ENCODE data around the gene CLUH. TPM values are rescaled to one million over a fixed set of nuclear protein-coding genes. Genes with fewer than 3 reads are reported as not detected.

Gene CLUH
- 173 and 179 TPM in 2 replicates for total RNA-seq

GRCh38 chr17:2711608-2712299 lies at the start of gene CLUH:
Gene CLUH (minus strand): TSS chr17:2711764. CDS start chr17:2711661, 103 bp downstream.
- peak; percentile 96 for DNase-seq (ENCODE audit: low spot score)
- peak within 1 kb of the TSS; percentile 92 for H3K27ac Mint-ChIP-seq
- peak within 1 kb of the TSS; percentile 95 for H3K4me3 Mint-ChIP-seq
- peaks cover 32% of the 10 kb centered on the region for H3K4me1 Mint-ChIP-seq (ENCODE audit: low read depth)
- intact Hi-C loops (cut with micrococcal nuclease) = loop anchor here (1.0 to 2.0 kb wide), 4 partner anchors 118 to 319 kb away; partner anchors contain the start of genes METTL16, MNT and PAFAH1B1
- no peaks in the 10 kb centered on the region for H3K27me3 Mint-ChIP-seq (ENCODE audit: insufficient read depth)
- H3K9me3 Mint-ChIP-seq = no peaks in the 10 kb centered on the region
- H3K36me3 Mint-ChIP-seq (ENCODE audit: low read depth) = peaks cover 2% of the 10 kb centered on the region

GRCh38 chr17:2758870-2759269 lies 47.3 kb upstream of the CLUH start:
- Mint-ChIP-seq H3K27ac (no peak overlapping the region), H3K27me3 (ENCODE audit: insufficient read depth) (peaks cover 32% of the 10 kb centered on the region), H3K9me3 (no peaks in the 10 kb centered on the region), H3K4me3 (no peak overlapping the region), H3K4me1 (ENCODE audit: low read depth) (no peaks in the 10 kb centered on the region), H3K36me3 (ENCODE audit: low read depth) (no peaks in the 10 kb centered on the region)
- intact Hi-C loops (cut with micrococcal nuclease) = no loop called here
- DNase-seq (ENCODE audit: low spot score) = no peak

GRCh38 chr17:2755891-2756724 lies 44.5 kb upstream of the CLUH start:
- Mint-ChIP-seq H3K27me3 (ENCODE audit: insufficient read depth) (peaks cover 51% of the 10 kb centered on the region), H3K4me1 (ENCODE audit: low read depth) (no peaks in the 10 kb centered on the region), H3K4me3 (no peak overlapping the region), H3K27ac (no peak overlapping the region), H3K9me3 (no peaks in the 10 kb centered on the region), H3K36me3 (ENCODE audit: low read depth) (no peaks in the 10 kb centered on the region)
- no peak for DNase-seq (ENCODE audit: low spot score)
- intact Hi-C loops (cut with micrococcal nuclease) = no loop called here

- H3K4me1 Mint-ChIP-seq (ENCODE audit: low read depth) = no peaks in the 10 kb centered on the region
- H3K4me3 Mint-ChIP-seq = no peak overlapping the region
- DNase-seq (ENCODE audit: low spot score) = no peak
- H3K27ac Mint-ChIP-seq = no peak overlapping the region
- H3K36me3 Mint-ChIP-seq (ENCODE audit: low read depth) = no peaks in the 10 kb centered on the region
- peaks cover 66% of the 10 kb centered on the region for H3K27me3 Mint-ChIP-seq (ENCODE audit: insufficient read depth)
- no peaks in the 10 kb centered on the region for H3K9me3 Mint-ChIP-seq
- intact Hi-C loops (cut with micrococcal nuclease) = no loop called here
Measured at GRCh38 chr17:2751491-2751890, 39.9 kb upstream of the CLUH start.

- Mint-ChIP-seq H3K27me3 (ENCODE audit: insufficient read depth) (peaks cover 63% of the 10 kb centered on the region), H3K36me3 (ENCODE audit: low read depth) (no peaks in the 10 kb centered on the region), H3K4me3 (no peak overlapping the region), H3K27ac (no peak overlapping the region), H3K4me1 (ENCODE audit: low read depth) (no peaks in the 10 kb centered on the region), H3K9me3 (no peaks in the 10 kb centered on the region)
- intact Hi-C loops (cut with micrococcal nuclease) = no loop called here
- DNase-seq (ENCODE audit: low spot score) = no peak
Measured at GRCh38 chr17:2750721-2751120, 39.2 kb upstream of the CLUH start.

GRCh38 chr17:2749784-2750181 lies 38.2 kb upstream of the CLUH start:
- Mint-ChIP-seq H3K4me1 (ENCODE audit: low read depth) (no peaks in the 10 kb centered on the region), H3K4me3 (no peak overlapping the region), H3K27me3 (ENCODE audit: insufficient read depth) (peaks cover 62% of the 10 kb centered on the region), H3K27ac (no peak overlapping the region), H3K36me3 (ENCODE audit: low read depth) (no peaks in the 10 kb centered on the region), H3K9me3 (no peaks in the 10 kb centered on the region)
- intact Hi-C loops (cut with micrococcal nuclease) = loop anchor here (1.0 kb wide), 1 partner anchor 37 kb away; no protein-coding TSS in a partner anchor
- peak; percentile 70 for DNase-seq (ENCODE audit: low spot score)

- DNase-seq (ENCODE audit: low spot score) = no peak
- Mint-ChIP-seq H3K9me3 (no peaks in the 10 kb centered on the region), H3K27ac (no peak within 1 kb of the TSS), H3K36me3 (ENCODE audit: low read depth) (no peaks in the 10 kb centered on the region), H3K27me3 (ENCODE audit: insufficient read depth) (peaks cover 60% of the 10 kb centered on the region), H3K4me3 (no peak within 1 kb of the TSS), H3K4me1 (ENCODE audit: low read depth) (no peaks in the 10 kb centered on the region)
- intact Hi-C loops (cut with micrococcal nuclease) = loop anchor here (1.0 kb wide), 1 partner anchor 37 kb away; no protein-coding TSS in a partner anchor
Measured at GRCh38 chr17:2749058-2749783, 37.7 kb upstream of the CLUH start, which contains the start of gene CCDC92B. Gene CCDC92B (minus strand): TSS chr17:2749652. CDS start chr17:2735145, 14,507 bp downstream.

- Mint-ChIP-seq H3K27me3 (ENCODE audit: insufficient read depth) (peaks cover 34% of the 10 kb centered on the region), H3K27ac (no peak overlapping the region), H3K9me3 (no peaks in the 10 kb centered on the region), H3K4me3 (no peak overlapping the region), H3K4me1 (ENCODE audit: low read depth) (no peaks in the 10 kb centered on the region), H3K36me3 (ENCODE audit: low read depth) (no peaks in the 10 kb centered on the region)
- DNase-seq (ENCODE audit: low spot score) = no peak
- intact Hi-C loops (cut with micrococcal nuclease) = no loop called here
Measured at GRCh38 chr17:2745317-2746037, 33.9 kb upstream of the CLUH start.

- no peak overlapping the region for H3K4me3 Mint-ChIP-seq
- H3K27ac Mint-ChIP-seq = no peak overlapping the region
- no peak for DNase-seq (ENCODE audit: low spot score)
- intact Hi-C loops (cut with micrococcal nuclease) = no loop called here
- no peaks in the 10 kb centered on the region for H3K36me3 Mint-ChIP-seq (ENCODE audit: low read depth)
- H3K4me1 Mint-ChIP-seq (ENCODE audit: low read depth) = no peaks in the 10 kb centered on the region
- no peaks in the 10 kb centered on the region for H3K27me3 Mint-ChIP-seq (ENCODE audit: insufficient read depth)
- no peaks in the 10 kb centered on the region for H3K9me3 Mint-ChIP-seq
Measured at GRCh38 chr17:2737693-2738092, 26.1 kb upstream of the CLUH start.

- Mint-ChIP-seq H3K4me3 (no peak overlapping the region), H3K9me3 (no peaks in the 10 kb centered on the region), H3K27ac (no peak overlapping the region), H3K36me3 (ENCODE audit: low read depth) (no peaks in the 10 kb centered on the region), H3K27me3 (ENCODE audit: insufficient read depth) (no peaks in the 10 kb centered on the region), H3K4me1 (ENCODE audit: low read depth) (no peaks in the 10 kb centered on the region)
- intact Hi-C loops (cut with micrococcal nuclease) = no loop called here
- DNase-seq (ENCODE audit: low spot score) = no peak
Measured at GRCh38 chr17:2736956-2737355, 25.4 kb upstream of the CLUH start.

GRCh38 chr17:2735896-2736295 lies 24.3 kb upstream of the CLUH start:
- no peaks in the 10 kb centered on the region for H3K27me3 Mint-ChIP-seq (ENCODE audit: insufficient read depth)
- intact Hi-C loops (cut with micrococcal nuclease) = no loop called here
- no peak overlapping the region for H3K4me3 Mint-ChIP-seq
- no peaks in the 10 kb centered on the region for H3K36me3 Mint-ChIP-seq (ENCODE audit: low read depth)
- H3K4me1 Mint-ChIP-seq (ENCODE audit: low read depth) = no peaks in the 10 kb centered on the region
- DNase-seq (ENCODE audit: low spot score) = no peak
- no peaks in the 10 kb centered on the region for H3K9me3 Mint-ChIP-seq
- no peak overlapping the region for H3K27ac Mint-ChIP-seq

GRCh38 chr17:2734939-2735338 lies 23.4 kb upstream of the CLUH start:
- H3K36me3 Mint-ChIP-seq (ENCODE audit: low read depth) = no peaks in the 10 kb centered on the region
- H3K27me3 Mint-ChIP-seq (ENCODE audit: insufficient read depth) = peaks cover 4% of the 10 kb centered on the region
- H3K4me1 Mint-ChIP-seq (ENCODE audit: low read depth) = no peaks in the 10 kb centered on the region
- intact Hi-C loops (cut with micrococcal nuclease) = no loop called here
- DNase-seq (ENCODE audit: low spot score) = no peak
- H3K9me3 Mint-ChIP-seq = no peaks in the 10 kb centered on the region
- H3K27ac Mint-ChIP-seq = no peak overlapping the region
- no peak overlapping the region for H3K4me3 Mint-ChIP-seq

All from activated T-helper 1 cell treated with anti-CD3 and anti-CD28 coated beads, Interleukin-12 subunit alpha, Interleukin-12 subunit beta, Interleukin-2, Interleukin-4 antibody, amounts not matched to agents 30 ng/mL and 10 ng/mL and 1 ng/mL, durations not matched to agents 14 hours and 24 hours and 36 hours (primary cell).